MCF 10A (cell line): ENCODE results near the gene CACNA2D4. TPM values are rescaled to one million over a fixed set of nuclear protein-coding genes. Genes with fewer than 3 reads are reported as not detected.

Experiments used
- BruUV-seq: library from RNA; stranded (reverse); fragments of 400-500 nt; replicated peaks from 2 replicates; lab custom pipeline; 2021; lab: Mats Ljungman, UMichigan
- CTCF ChIA-PET: fragments of 300-600 bp; sonication (Branson Sonifier 250); formaldehyde crosslinking; extraction: SDS; loops from one replicate; lab custom pipeline; 2021; ENCODE audit warnings: antibody characterized with exemption, inconsistent platforms; lab: Yijun Ruan, JAX
- POLR2A ChIA-PET: fragments of 300-600, 350-650 bp; sonication (Branson Sonifier 250); formaldehyde crosslinking; extraction: SDS; loops from one replicate; lab custom pipeline; 2020; ENCODE audit warnings: antibody characterized with exemption, inconsistent platforms; lab: Yijun Ruan, JAX
- DNase-seq: peaks from one replicate; pipeline ENCODE4 v3.0.0-alpha.2; 2018; ENCODE audit not compliant: unreplicated experiment
- H3K27ac Mint-ChIP-seq: one replicate; pipeline ENCODE4 v1.8.0; 2022; ENCODE audit warnings: mild to moderate bottlenecking, low read depth, mixed read lengths; ENCODE audit not compliant: unreplicated experiment
- H3K27me3 Mint-ChIP-seq: one replicate; pipeline ENCODE4 v1.8.0; 2022; ENCODE audit warnings: mixed read lengths; ENCODE audit not compliant: insufficient read depth, unreplicated experiment
- H3K36me3 Mint-ChIP-seq: one replicate; pipeline ENCODE4 v1.8.0; 2022; ENCODE audit warnings: mild to moderate bottlenecking, moderate library complexity, mixed read lengths; ENCODE audit not compliant: insufficient read depth, unreplicated experiment
- H3K4me1 Mint-ChIP-seq: one replicate; pipeline ENCODE4 v1.8.0; 2022; ENCODE audit warnings: mixed read lengths; ENCODE audit not compliant: insufficient read depth, unreplicated experiment
- H3K4me3 Mint-ChIP-seq: one replicate; pipeline ENCODE4 v1.8.0; 2022; ENCODE audit warnings: mild to moderate bottlenecking, moderate library complexity, mixed read lengths; ENCODE audit not compliant: unreplicated experiment
- H3K9me3 Mint-ChIP-seq: one replicate; pipeline ENCODE4 v1.8.0; 2022; ENCODE audit warnings: mixed read lengths; ENCODE audit not compliant: unreplicated experiment
- CTCF ChIP-seq: fragments of 200-600 bp; IDR thresholded peaks from one replicate; pipeline ENCODE4 v1.8.0; 2022; ENCODE audit warnings: antibody characterized with exemption, mild to moderate bottlenecking; ENCODE audit not compliant: unreplicated experiment
- intact Hi-C: fragments of 100-400 bp; cut with micrococcal nuclease; formaldehyde crosslinking; loops from 2 replicates; pipeline ENCODE4 v1.14.1; 2022
- total RNA-seq: library from RNA; stranded (reverse); gene quantifications from 2 replicates; pipeline ENCODE4 v1.2.3, GENCODE V29; 2022

The CACNA2D4 gene
- total RNA-seq, 1 experiment from 2014 or later: not detected

GRCh38 chr12:1870998-1871917 lies 47.2 kb downstream of the CACNA2D4 start:
- no peak for DNase-seq
- H3K4me3 Mint-ChIP-seq: no peak overlapping the region
- no peak for TF ChIP-seq CTCF
- H3K9me3 Mint-ChIP-seq: peaks cover 7% of the 10 kb centered on the region
- H3K27ac Mint-ChIP-seq: no peak overlapping the region
- POLR2A ChIA-PET: no interaction called here
- CTCF ChIA-PET: no interaction called here
- H3K4me1 Mint-ChIP-seq: no peaks in the 10 kb centered on the region
- peaks cover 77% of the 10 kb centered on the region for H3K27me3 Mint-ChIP-seq
- intact Hi-C loops: no loop called here
- no TSS peak for BruUV-seq
- H3K36me3 Mint-ChIP-seq: no peaks in the 10 kb centered on the region

GRCh38 chr12:1870086-1870485 lies 48.4 kb downstream of the CACNA2D4 start:
- no peak overlapping the region for H3K27ac Mint-ChIP-seq
- H3K27me3 Mint-ChIP-seq: peaks cover 73% of the 10 kb centered on the region
- H3K4me1 Mint-ChIP-seq: no peaks in the 10 kb centered on the region
- CTCF ChIA-PET: interaction anchor here (1.6 kb wide), 1 partner anchor 14 kb away, joined by 3 read pairs; no protein-coding TSS in a partner anchor
- DNase-seq: no peak
- H3K4me3 Mint-ChIP-seq: no peak overlapping the region
- POLR2A ChIA-PET: no interaction called here
- H3K9me3 Mint-ChIP-seq: peaks cover 7% of the 10 kb centered on the region
- no TSS peak for BruUV-seq
- H3K36me3 Mint-ChIP-seq: no peaks in the 10 kb centered on the region
- intact Hi-C loops: no loop called here
- TF ChIP-seq CTCF: no peak

GRCh38 chr12:1869145-1869544 lies 49.3 kb downstream of the CACNA2D4 start:
- DNase-seq: no peak
- intact Hi-C loops: no loop called here
- BruUV-seq: no TSS peak
- Mint-ChIP-seq H3K27ac (no peak overlapping the region), H3K4me1 (no peaks in the 10 kb centered on the region), H3K9me3 (peaks cover 7% of the 10 kb centered on the region), H3K4me3 (no peak overlapping the region), H3K27me3 (peaks cover 64% of the 10 kb centered on the region), H3K36me3 (no peaks in the 10 kb centered on the region)
- TF ChIP-seq CTCF: no peak
- POLR2A ChIA-PET: interaction anchor here (1.0 kb wide), 1 partner anchor 11 kb away, joined by 3 read pairs; no protein-coding TSS in a partner anchor
- CTCF ChIA-PET: interaction anchor here (1.6 kb wide), 1 partner anchor 13 kb away, joined by 3 read pairs; no protein-coding TSS in a partner anchor

- no peak overlapping the region for H3K27ac Mint-ChIP-seq
- no peak overlapping the region for H3K4me3 Mint-ChIP-seq
- ChIA-PET POLR2A (interaction anchor here (1.2 kb wide), 1 partner anchor 749 kb away, joined by 3 read pairs; no protein-coding TSS in a partner anchor), CTCF (interaction anchor here (0.7 kb wide), 1 partner anchor 230 kb away, joined by 4 read pairs; no protein-coding TSS in a partner anchor)
- H3K4me1 Mint-ChIP-seq: no peaks in the 10 kb centered on the region
- no peaks in the 10 kb centered on the region for H3K36me3 Mint-ChIP-seq
- BruUV-seq: no TSS peak
- DNase-seq: no peak
- TF ChIP-seq CTCF: no peak
- H3K9me3 Mint-ChIP-seq: peaks cover 7% of the 10 kb centered on the region
- intact Hi-C loops: no loop called here
- H3K27me3 Mint-ChIP-seq: peaks cover 63% of the 10 kb centered on the region
Observed at GRCh38 chr12:1865284-1865866, 53.1 kb downstream of the CACNA2D4 start.
